ENCODE measurements around the gene IL27RA. TPM values are rescaled to one million over a fixed set of nuclear protein-coding genes. Genes with fewer than 3 reads are reported as not detected.
"Not testable (repeated sequence)": the region's sequence is repeated elsewhere in the genome, so short reads cannot be mapped to it uniquely, and the experiment has no call there.

IL27RA gene
- total RNA-seq, 1 experiment from 2014 or later, result 14.2 TPM

DNA sequence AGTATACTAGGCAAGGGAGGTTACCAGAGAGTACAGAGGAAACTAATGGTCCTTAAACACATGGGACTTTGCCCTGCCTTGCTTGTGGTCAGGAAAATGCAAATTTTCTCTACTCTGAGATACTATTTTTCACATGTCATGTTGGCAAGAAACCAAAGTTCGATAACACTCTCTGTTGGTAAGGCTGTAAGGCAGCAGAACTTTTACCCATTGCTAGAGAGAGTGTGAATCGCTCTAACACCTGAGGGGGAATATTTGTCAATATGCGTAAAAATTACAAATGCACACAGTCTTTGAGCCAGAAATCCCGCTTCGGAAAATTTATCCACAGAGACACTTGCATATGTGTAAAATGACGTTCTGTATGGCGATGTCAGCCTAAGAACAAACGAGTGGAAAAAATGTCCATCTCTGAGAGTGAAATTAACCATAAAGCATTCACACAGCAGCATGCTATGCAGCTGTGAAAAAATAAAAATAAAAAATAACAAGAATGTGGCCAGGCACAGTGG, 16.0 kb upstream of the IL27RA start:
- no peak for TF ChIP-seq EZH2 (IDR thresholded peaks at IDR 0.05; ENCODE audit: low read length, unreplicated experiment)
- no peak for TF ChIP-seq EZH2phosphoT487 (IDR thresholded peaks at IDR 0.05; ENCODE audit: borderline replicate concordance, low read length)
- TF ChIP-seq CTCF (conservative IDR thresholded peaks at IDR 0.05; ENCODE audit: low read depth, low read length), result no peak
- ATAC-seq (no peak), DNase-seq (no peak)
- intact Hi-C loops (cut with micrococcal nuclease), result no loop called here
- Histone ChIP-seq H3K36me3 (ENCODE audit: low read depth, low read length) (no peaks in the 10 kb centered on the region), H3K4me3 (ENCODE audit: low read length) (no peak overlapping the region), H3F3A (ENCODE audit: low read length, unreplicated experiment) (no peaks in the 10 kb centered on the region), H3K27me3 (ENCODE audit: low read length) (no peaks in the 10 kb centered on the region), H3K4me1 (ENCODE audit: insufficient read depth, low read length) (no peaks in the 10 kb centered on the region), H3K79me2 (ENCODE audit: low read length) (no peaks in the 10 kb centered on the region), H2AFZ (ENCODE audit: low read length) (no peak overlapping the region), H4K20me1 (ENCODE audit: low read length) (no peaks in the 10 kb centered on the region), H3K27ac (ENCODE audit: low read length) (no peak overlapping the region), H3K9me3 (ENCODE audit: low read length) (no peaks in the 10 kb centered on the region), H3K9ac (ENCODE audit: low read length) (no peak overlapping the region), H3K4me2 (ENCODE audit: low read length) (no peak overlapping the region), H3K9me2 (replicated peaks; ENCODE audit: low read length) (no peaks in the 10 kb centered on the region)
- BruUV-seq (replicated peaks), result no TSS peak
- ChIA-PET POLR2A (ENCODE audit: unreplicated experiment) (no interaction called here), CTCF (no interaction called here)

DNA sequence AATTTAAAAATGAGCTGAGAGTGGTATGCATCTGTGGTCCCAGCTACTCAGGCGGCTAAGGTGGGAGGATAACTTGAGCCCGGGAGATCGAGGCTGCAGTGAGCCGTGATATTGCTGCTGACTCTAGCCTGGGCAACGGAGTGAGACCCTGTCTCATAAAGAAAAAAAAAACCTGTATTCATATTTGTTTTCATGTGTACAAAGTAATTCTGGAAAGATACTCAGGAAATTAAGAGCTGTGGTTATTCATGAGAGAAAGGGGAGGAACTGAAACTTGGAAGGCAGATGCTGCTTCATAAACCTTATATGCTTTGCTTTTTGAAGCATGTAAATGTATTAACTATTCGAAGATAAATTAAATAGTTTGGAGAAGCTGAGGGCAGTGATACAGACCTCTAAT, 12.5 kb upstream of the IL27RA start:
- Histone ChIP-seq H3K9me3 (ENCODE audit: low read length) (no peaks in the 10 kb centered on the region), H2AFZ (ENCODE audit: low read length) (no peak overlapping the region), H3K79me2 (ENCODE audit: low read length) (no peaks in the 10 kb centered on the region), H3K9ac (ENCODE audit: low read length) (no peak overlapping the region), H3K27ac (ENCODE audit: low read length) (no peak overlapping the region), H3K27me3 (ENCODE audit: low read length) (no peaks in the 10 kb centered on the region), H3K9me2 (replicated peaks; ENCODE audit: low read length) (no peaks in the 10 kb centered on the region), H3F3A (ENCODE audit: low read length, unreplicated experiment) (no peaks in the 10 kb centered on the region), H3K4me3 (ENCODE audit: low read length) (no peak overlapping the region), H3K4me1 (ENCODE audit: insufficient read depth, low read length) (0 out of 2 replicates have a peak, but pooled peaks cover 6% of the 10 kb centered on the region), H3K36me3 (ENCODE audit: low read depth, low read length) (no peaks in the 10 kb centered on the region), H4K20me1 (ENCODE audit: low read length) (no peaks in the 10 kb centered on the region), H3K4me2 (ENCODE audit: low read length) (no peak overlapping the region)
- no peak for ATAC-seq
- POLR2A ChIA-PET (ENCODE audit: unreplicated experiment), result no interaction called here
- CTCF ChIA-PET, result interaction anchor here (0.6 kb wide), 2 partner anchors 21 to 253 kb away, joined by 4 read pairs; no protein-coding TSS in a partner anchor
- intact Hi-C loops (cut with micrococcal nuclease), result no loop called here
- no peak for TF ChIP-seq CTCF (conservative IDR thresholded peaks at IDR 0.05; ENCODE audit: low read depth, low read length)
- TF ChIP-seq EZH2 (IDR thresholded peaks at IDR 0.05; ENCODE audit: low read length, unreplicated experiment), result no peak
- no peak for TF ChIP-seq EZH2phosphoT487 (IDR thresholded peaks at IDR 0.05; ENCODE audit: borderline replicate concordance, low read length)
- DNase-seq, result no peak
- no TSS peak for BruUV-seq (replicated peaks)

DNA sequence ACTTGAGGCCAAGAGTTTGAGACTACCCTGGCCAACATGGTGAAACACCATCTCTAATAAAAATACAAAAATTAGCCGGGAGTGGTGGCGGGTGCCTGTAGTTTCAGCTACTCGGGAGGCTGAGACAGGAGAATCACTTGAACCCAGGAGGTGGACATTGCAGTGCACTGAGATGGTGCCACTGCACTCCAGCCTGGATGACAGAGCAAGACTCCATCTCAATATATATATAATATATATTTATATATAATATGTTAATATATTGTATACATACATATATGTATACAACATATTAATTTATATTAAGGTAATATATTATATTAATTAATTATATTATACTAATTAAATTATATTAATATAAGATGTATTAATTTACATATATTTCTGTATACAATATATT, 11.8 kb upstream of the IL27RA start:
- BruUV-seq (replicated peaks); POLR2A ChIA-PET (ENCODE audit: unreplicated experiment); H3K9ac ChIP-seq (ENCODE audit: low read length); H3K4me2 ChIP-seq (ENCODE audit: low read length); H3K4me1 ChIP-seq (ENCODE audit: insufficient read depth, low read length); H4K20me1 ChIP-seq (ENCODE audit: low read length); H2AFZ ChIP-seq (ENCODE audit: low read length); H3K9me3 ChIP-seq (ENCODE audit: low read length); H3K9me2 ChIP-seq (replicated peaks; ENCODE audit: low read length); H3K27me3 ChIP-seq (ENCODE audit: low read length); ATAC-seq; H3K79me2 ChIP-seq (ENCODE audit: low read length); intact Hi-C loops (cut with micrococcal nuclease); H3K27ac ChIP-seq (ENCODE audit: low read length); H3K4me3 ChIP-seq (ENCODE audit: low read length); DNase-seq; H3K36me3 ChIP-seq (ENCODE audit: low read depth, low read length); H3F3A ChIP-seq (ENCODE audit: low read length, unreplicated experiment): not testable (repeated sequence)
- CTCF ChIA-PET, result interaction anchor here (0.6 kb wide), 1 partner anchor 20 kb away, joined by 4 read pairs; no protein-coding TSS in a partner anchor
